Measurements from ENCODE around the gene ADAD1.
"Not testable (repeated sequence)": the region's sequence is repeated elsewhere in the genome, so short reads cannot be mapped to it uniquely, and the experiment has no call there.

Gene ADAD1

GRCh38 chr4:122378711-122379110 lies at the start of gene ADAD1:
Gene ADAD1 (plus strand): TSS chr4:122379011. CDS start chr4:122380070, 1,059 bp downstream.
- no peak for DNase-seq

- no peak for DNase-seq
These were observed 48.8 kb upstream of the ADAD1 start for GRCh38 chr4:122329876-122330565.

- peak in 1 of 2 experiments; percentile 31 for DNase-seq
These were observed 47.6 kb upstream of the ADAD1 start for GRCh38 chr4:122331195-122331594.

- DNase-seq: no peak
These were observed 44.0 kb upstream of the ADAD1 start for GRCh38 chr4:122334828-122335227.

- no peak for DNase-seq
These were observed 36.9 kb upstream of the ADAD1 start for GRCh38 chr4:122341886-122342285.

GRCh38 chr4:122346036-122346435 lies 32.8 kb upstream of the ADAD1 start:
- no peak for DNase-seq

GRCh38 chr4:122346503-122346902 lies 32.3 kb upstream of the ADAD1 start:
- DNase-seq: no peak

GRCh38 chr4:122356317-122356808 lies 22.4 kb upstream of the ADAD1 start:
- DNase-seq: no peak

- DNase-seq: no peak
These were observed 18.1 kb upstream of the ADAD1 start for GRCh38 chr4:122360754-122361153.

- DNase-seq: no peak
These were observed 14.0 kb upstream of the ADAD1 start for GRCh38 chr4:122364700-122365404.

GRCh38 chr4:122368786-122369185 lies 10.0 kb upstream of the ADAD1 start:
- DNase-seq: not testable (repeated sequence)

GRCh38 chr4:122377352-122377751 lies 1.5 kb upstream of the ADAD1 start:
- DNase-seq: no peak

GRCh38 chr4:122379239-122379638 lies 428 bp downstream of the ADAD1 start:
- no peak for DNase-seq

GRCh38 chr4:122383341-122383740 lies 4.5 kb downstream of the ADAD1 start:
- no peak for DNase-seq

- DNase-seq: no peak
These were observed 5.4 kb downstream of the ADAD1 start for GRCh38 chr4:122384245-122384644.

GRCh38 chr4:122393276-122393675 lies 14.5 kb downstream of the ADAD1 start:
- DNase-seq: no peak

GRCh38 chr4:122403861-122404260 lies 25.1 kb downstream of the ADAD1 start:
- no peak for DNase-seq

- DNase-seq: no peak
These were observed 33.7 kb downstream of the ADAD1 start for GRCh38 chr4:122412547-122412946.

GRCh38 chr4:122423246-122423645 lies 44.4 kb downstream of the ADAD1 start:
- DNase-seq: no peak

GRCh38 chr4:122431351-122431750 lies 52.5 kb downstream of the ADAD1 start:
- DNase-seq: no peak

- no peak for DNase-seq
These were observed 55.5 kb downstream of the ADAD1 start for GRCh38 chr4:122434285-122434684.

GRCh38 chr4:122450847-122451246 lies 72.0 kb downstream of the ADAD1 start:
- DNase-seq: peak in 1 of 2 experiments; percentile 14

- DNase-seq: no peak
These were observed 74.7 kb downstream of the ADAD1 start for GRCh38 chr4:122453384-122453995.
